Activated naive CD4-positive, alpha-beta T cell treated with anti-CD3 and anti-CD28 coated beads, Interleukin-2, amount 10 ng/mL, durations not matched to agents 5 hours and 36 hours (primary cell): ENCODE measurements around the gene SPANXA1. TPM values are rescaled to one million over a fixed set of nuclear protein-coding genes. Genes with fewer than 3 reads are reported as not detected.

ENCODE experiments used
- total RNA-seq, 2 experiments: library from RNA; stranded (reverse); gene quantifications; one replicate each; pipeline ENCODE4 v1.2.3, GENCODE V29; 2021

SPANXA1 gene
- not detected for total RNA-seq

GRCh38 chrX:141584638-141585037 is at the start of gene SPANXA1:
TSS of gene SPANXA1 (minus strand) at chrX:141584738. CDS start at chrX:141584678, 60 bp downstream.

GRCh38 chrX:141589408-141589807 is 4.9 kb upstream of the SPANXA1 start, which contains the start of gene SPANXA2:
TSS of gene SPANXA2 (plus strand) at chrX:141589708. CDS start at chrX:141589768, 60 bp downstream.

Other genes starting within 250 kb of the SPANXA1 start
- gene SPANXA2, start 5.0 kb upstream of the SPANXA1 start, total RNA-seq = not detected
- not detected for gene SPANXD, start 114.0 kb upstream of the SPANXA1 start, total RNA-seq